Transverse colon (tissue), 4 donors: ENCODE results near the gene C1QTNF1.

Experiments used
- CTCF ChIP-seq, 5 experiments: fragments of 200-600 bp in 3 of 5; fragments of 450-650 bp in 2 of 5; sonication (generic) in 3 of 5; IDR thresholded peaks; 1 replicate in 2 of 5; 2 replicates in 3 of 5; pipeline ENCODE4 v1.5.1; 2016 to 2017; ENCODE audit warnings: antibody characterized with exemption in 5 of 5, inconsistent platforms in 3 of 5, mild to moderate bottlenecking in 2 of 5, moderate library complexity in 1 of 5
- EP300 ChIP-seq: sonication (generic); formaldehyde crosslinking; IDR thresholded peaks from one replicate; pipeline ENCODE4 v1.6.1; 2017; ENCODE audit warnings: antibody characterized with exemption, low read depth
- POLR2A ChIP-seq: fragments of 450-650 bp; IDR thresholded peaks from one replicate; pipeline ENCODE4 v1.6.1; 2016; ENCODE audit warnings: antibody characterized with exemption, mild to moderate bottlenecking, moderate library complexity
- POLR2AphosphoS5 ChIP-seq, 3 donors: sonication (generic); formaldehyde crosslinking; IDR thresholded peaks; one replicate each; pipeline ENCODE4 v1.6.1; 2016; ENCODE audit warnings: antibody characterized with exemption in 3 of 3

GRCh38 chr17:79029327-79030009 is 5.5 kb downstream of the C1QTNF1 start:
- no peak for TF ChIP-seq CTCF (IDR thresholded peaks at IDR 0.05)
- no peak for TF ChIP-seq EP300
- no peak for TF ChIP-seq POLR2A
- TF ChIP-seq POLR2AphosphoS5 (IDR thresholded peaks at IDR 0.05) = no peak
